ENCODE measurements around the gene MEMO1. TPM values are rescaled to one million over a fixed set of nuclear protein-coding genes. Genes with fewer than 3 reads are reported as not detected.

The MEMO1 gene
- total and polyA plus RNA-seq, 8 donors = 33.0 to 47.3 (median 38.1) TPM

GRCh38 chr2:31940920-31941319, 69.9 kb downstream of the MEMO1 start:
- ATAC-seq (no peak), DNase-seq (no peak)
- H3K4me3 ChIP-seq = no peak overlapping the region
- H3K36me3 ChIP-seq = peaks cover 0 to 14% of the 10 kb centered on the region in 2 donors
- no peaks in the 10 kb centered on the region for H3K4me1 ChIP-seq
- H3K27ac ChIP-seq = no peak overlapping the region
- intact Hi-C loops (cut with DNase I) = no loop called here
- H3K27me3 ChIP-seq = no peaks in the 10 kb centered on the region
- H3K9me3 ChIP-seq = no peaks in the 10 kb centered on the region
- no peak for TF ChIP-seq CTCF (IDR thresholded peaks at IDR 0.05)

GRCh38 chr2:31937741-31938140, 73.1 kb downstream of the MEMO1 start:
- intact Hi-C loops (cut with DNase I) = no loop called here
- H3K4me1 ChIP-seq = no peaks in the 10 kb centered on the region
- peaks cover 0 to 8% of the 10 kb centered on the region in 2 donors for H3K36me3 ChIP-seq
- H3K9me3 ChIP-seq = no peaks in the 10 kb centered on the region
- no peaks in the 10 kb centered on the region for H3K27me3 ChIP-seq
- no peak overlapping the region for H3K4me3 ChIP-seq
- H3K27ac ChIP-seq = no peak overlapping the region
- ATAC-seq (no peak), DNase-seq (no peak)
- no peak for TF ChIP-seq CTCF (IDR thresholded peaks at IDR 0.05)

GRCh38 chr2:31935370-31935769, 75.4 kb downstream of the MEMO1 start:
- Histone ChIP-seq H3K9me3 (no peaks in the 10 kb centered on the region), H3K4me1 (no peaks in the 10 kb centered on the region), H3K4me3 (no peak overlapping the region), H3K27ac (no peak overlapping the region), H3K27me3 (no peaks in the 10 kb centered on the region), H3K36me3 (no peaks in the 10 kb centered on the region)
- intact Hi-C loops (cut with DNase I) = no loop called here
- DNase-seq (no peak), ATAC-seq (no peak)
- no peak for TF ChIP-seq CTCF (IDR thresholded peaks at IDR 0.05)

- H3K4me1 ChIP-seq = no peaks in the 10 kb centered on the region
- intact Hi-C loops (cut with DNase I) = no loop called here
These were observed 77.7 kb downstream of the MEMO1 start for GRCh38 chr2:31933066-31933465.

GRCh38 chr2:31932589-31932988, 78.2 kb downstream of the MEMO1 start:
- ATAC-seq = no peak
- Histone ChIP-seq H3K9me3 (no peaks in the 10 kb centered on the region), H3K27me3 (no peaks in the 10 kb centered on the region), H3K4me3 (no peak overlapping the region), H3K36me3 (peaks cover 0 to 3% of the 10 kb centered on the region in 2 donors), H3K4me1 (no peaks in the 10 kb centered on the region), H3K27ac (no peak overlapping the region)
- intact Hi-C loops (cut with DNase I) = no loop called here
- TF ChIP-seq CTCF (IDR thresholded peaks at IDR 0.05) = no peak
- no peak for DNase-seq

More at GRCh38 chr2:31933066-31933465, 77.7 kb downstream of the MEMO1 start:
- no peak overlapping the region for H3K27ac ChIP-seq
- H3K27me3 ChIP-seq = no peaks in the 10 kb centered on the region
- no peak overlapping the region for H3K4me3 ChIP-seq
- H3K9me3 ChIP-seq = no peaks in the 10 kb centered on the region
- no peak for TF ChIP-seq CTCF (IDR thresholded peaks at IDR 0.05)
- DNase-seq = no peak
- peaks cover 0 to 3% of the 10 kb centered on the region in 2 donors for H3K36me3 ChIP-seq
- no peak for ATAC-seq
